HepG2 (cell line): ENCODE measurements around the gene VSIG10L2. TPM values are rescaled to one million over a fixed set of nuclear protein-coding genes. Genes with fewer than 3 reads are reported as not detected.

Source experiments
- ATAC-seq: fragments of 200-7000 bp; cut with Tn5 transposase; 3 replicates; pipeline ENCODE4 v1.9.1; 2020; ENCODE audit warnings: mild to moderate bottlenecking, moderate library complexity
- BruUV-seq: library from RNA; stranded (reverse); fragments of 400-500 nt; replicated peaks from 2 replicates; lab custom pipeline; 2021; lab: Mats Ljungman, UMichigan
- CTCF ChIA-PET: fragments of 300-600 bp; formaldehyde crosslinking; extraction: SDS; loops from one replicate; lab custom pipeline; 2021; ENCODE audit warnings: low total read pairs, inconsistent platforms, low intra/inter-chr PET ratio; lab: Yijun Ruan, JAX
- POLR2A ChIA-PET: fragments of 350-600 bp; sonication (Branson Sonifier 250); formaldehyde crosslinking; loops from one replicate; lab custom pipeline; 2020; ENCODE audit warnings: antibody characterized with exemption, inconsistent platforms; lab: Yijun Ruan, JAX
- DNase-seq: peaks from one replicate; pipeline ENCODE4 v3.0.0-alpha.2; 2015; ENCODE audit warnings: low spot score
- FAIRE-seq: peaks from 3 replicates; lab custom pipeline; 2011; peaks lifted over from hg19 to GRCh38; lab: Jason Lieb, UNC
- H2AFZ ChIP-seq: one replicate; pipeline ENCODE4 v1.6.1; 2011; ENCODE audit warnings: low read length, inconsistent platforms
- H3K27ac ChIP-seq: fragments of 300-600 bp; 3 replicates; pipeline ENCODE4 v1.8.0; 2011; ENCODE audit warnings: mixed run types, mild to moderate bottlenecking, mixed read lengths, low read length, inconsistent platforms; ENCODE audit not compliant: insufficient read depth; ENCODE audit errors: extremely low read length
- H3K27me3 ChIP-seq, 2 experiments: fragments of 200-600 bp in 1 of 2; 2 replicates in 1 of 2; 3 replicates in 1 of 2; pipeline versions ENCODE4 v1.6.0 to v1.8.0; 2011; ENCODE audit warnings: low read length in 2 of 2, mild to moderate bottlenecking in 2 of 2, moderate library complexity in 2 of 2, inconsistent platforms in 1 of 2; ENCODE audit not compliant: insufficient read depth in 2 of 2, control insufficient read depth in 1 of 2
- H3K36me3 ChIP-seq, 2 experiments: fragments of 200-600 bp in 1 of 2; replicated peaks in 1 of 2; 2 replicates in 1 of 2; 3 replicates in 1 of 2; pipeline versions ENCODE4 v1.5.1 to v1.8.0; 2011; ENCODE audit warnings: low read length in 2 of 2, inconsistent platforms in 1 of 2; ENCODE audit not compliant: insufficient read depth in 2 of 2, control insufficient read depth in 1 of 2
- H3K4me1 ChIP-seq: 2 replicates; pipeline ENCODE4 v1.5.1; 2012; ENCODE audit warnings: low read length, inconsistent platforms; ENCODE audit not compliant: insufficient read depth
- H3K4me2 ChIP-seq: 2 replicates; pipeline ENCODE4 v1.6.0; 2011; ENCODE audit warnings: low read depth, low read length, inconsistent platforms
- H3K4me3 ChIP-seq, 3 experiments: fragments of 200-600 bp in 1 of 3; sonication (generic), shearing (Covaris generic) in 1 of 3; replicated peaks in 1 of 3; 2 replicates each; pipeline ENCODE4 v1.5.1; 2011 to 2016; ENCODE audit warnings: low read length in 3 of 3, inconsistent platforms in 2 of 3, low read depth in 2 of 3, mild to moderate bottlenecking in 2 of 3, control low read depth in 1 of 3, mixed read lengths in 1 of 3; ENCODE audit not compliant: insufficient read depth in 1 of 3
- H3K79me2 ChIP-seq: one replicate; pipeline ENCODE4 v1.6.1; 2011; ENCODE audit warnings: low read length, inconsistent platforms; ENCODE audit not compliant: insufficient read depth
- H3K9ac ChIP-seq: 2 replicates; pipeline ENCODE4 v1.6.0; 2011; ENCODE audit warnings: mild to moderate bottlenecking, low read depth, low read length, inconsistent platforms; ENCODE audit not compliant: insufficient read depth
- H3K9me3 ChIP-seq: 2 replicates; pipeline ENCODE4 v1.5.1; 2012; ENCODE audit warnings: mild to moderate bottlenecking, low read length
- H4K20me1 ChIP-seq: 2 replicates; pipeline ENCODE4 v1.6.0; 2011; ENCODE audit warnings: inconsistent platforms, mild to moderate bottlenecking, low read length, moderate library complexity; ENCODE audit not compliant: insufficient read depth
- CBX2 ChIP-seq, 2 experiments: fragments of 200-600 bp in 1 of 2; sonication (generic); formaldehyde crosslinking in 1 of 2; IDR thresholded peaks; 2 replicates each; pipeline versions ENCODE4 v1.7.0 to v1.8.1; 2018 to 2022; ENCODE audit warnings: low read depth in 2 of 2, low read length in 1 of 2, mild to moderate bottlenecking in 1 of 2, missing genetic modification reagents in 1 of 2
- IKZF4 ChIP-seq: sonication (generic); formaldehyde crosslinking; IDR thresholded peaks from 2 replicates; pipeline ENCODE4 v1.5.1; 2020; ENCODE audit warnings: borderline replicate concordance, mild to moderate bottlenecking, low read depth, missing genetic modification reagents; ENCODE audit errors: not compliant biosample characterization
- PCBP2 ChIP-seq: fragments of 200-400 bp; formaldehyde crosslinking; optimal IDR thresholded peaks from 2 replicates; pipeline ENCODE3; 2018; ENCODE audit warnings: low read length, low read depth; ENCODE audit not compliant: poor library complexity, severe bottlenecking
- PLRG1 ChIP-seq: fragments of 450-650 bp; conservative IDR thresholded peaks from 2 replicates; pipeline ENCODE4 v1.6.1; 2016
- SNAPC2 ChIP-seq: sonication (generic); formaldehyde crosslinking; IDR thresholded peaks from 2 replicates; pipeline ENCODE4 v1.8.1; 2022; ENCODE audit warnings: mild to moderate bottlenecking, missing genetic modification reagents
- ZMYM2 ChIP-seq: sonication (generic); formaldehyde crosslinking; IDR thresholded peaks from 2 replicates; pipeline ENCODE4 v1.8.0; 2022; ENCODE audit warnings: mild to moderate bottlenecking, missing genetic modification reagents
- ZSCAN22 ChIP-seq: sonication (generic); formaldehyde crosslinking; IDR thresholded peaks from 2 replicates; pipeline ENCODE4 v1.4.0; 2020; ENCODE audit warnings: mild to moderate bottlenecking, missing genetic modification reagents
- WGBS: methylation state at CpG from one replicate; pipeline ENCODE4 v1.1.6; 2017; ENCODE audit warnings: low lambda C conversion rate; 5-methylcytosine and 5-hydroxymethylcytosine counted together
- in situ Hi-C: cut with HindIII; loops from 2 replicates; pipeline ENCODE4 v1.10.0; 2017; ENCODE audit warnings: low pct_unique_long_range_greater_than_20kb; ENCODE audit not compliant: extremely low pct_ligation_motif_present
- intact Hi-C: fragments of 100-400 bp; cut with micrococcal nuclease; formaldehyde crosslinking; loops from one replicate; pipeline ENCODE4 v1.10.0; 2022; ENCODE audit not compliant: unreplicated experiment
- polyA plus RNA-seq, 8 experiments: library from polyadenylated mRNA; depleted of rRNA in 3 of 8; stranded (reverse) in 7 of 8; unstranded in 1 of 8; fragments of >200 nt; fragmentation: Illumina TruSeq in 4 of 8; extraction: Trizol in 4 of 8; gene quantifications; 2 replicates each; pipeline versions ENCODE4 v1.2.1 to v1.2.3, GENCODE V29; 2011 to 2016; ENCODE audit warnings: low read depth in 4 of 8, missing spikeins in 1 of 8, mixed read lengths in 1 of 8; ENCODE audit not compliant: insufficient read depth in 1 of 8
- total RNA-seq, 5 experiments: library from RNA; depleted of rRNA; stranded (reverse); fragments of >200 nt; fragmentation: Illumina TruSeq; extraction: Trizol; gene quantifications; 2 replicates each; pipeline ENCODE4 v1.2.3, GENCODE V29; 2016; ENCODE audit warnings: low read depth in 1 of 5
- TF ChIP-seq, protein P1 (sequence below): conservative IDR thresholded peaks from 2 replicates; pipeline ENCODE4 v1.6.1; 2018; ENCODE audit warnings: missing genetic modification reagents
- TF ChIP-seq, protein P2 (sequence below): IDR thresholded peaks from 2 replicates; pipeline ENCODE4 v1.6.1; 2016; ENCODE audit warnings: missing compliant biosample characterization, missing genetic modification reagents, borderline replicate concordance
- TF ChIP-seq, protein P3 (sequence below): sonication (generic); formaldehyde crosslinking; IDR thresholded peaks from 2 replicates; pipeline ENCODE4 v1.5.0; 2020; ENCODE audit warnings: mild to moderate bottlenecking, low read depth, missing genetic modification reagents, borderline replicate concordance
- TF ChIP-seq, protein P4 (sequence below): sonication (generic); formaldehyde crosslinking; IDR thresholded peaks from 2 replicates; pipeline ENCODE4 v1.5.0; 2020; ENCODE audit warnings: missing genetic modification reagents, mild to moderate bottlenecking, borderline replicate concordance
- TF ChIP-seq, protein P5 (sequence below): sonication (generic); formaldehyde crosslinking; IDR thresholded peaks from 2 replicates; pipeline ENCODE4 v1.4.0; 2020; ENCODE audit warnings: mild to moderate bottlenecking, low read depth, missing genetic modification reagents

Gene VSIG10L2
- total and polyA plus RNA-seq, 2 of the 13 experiments (the other 11 are each of a cell fraction or from before 2014, with no cell fraction given), result 0.21 TPM; not detected in 1

DNA sequence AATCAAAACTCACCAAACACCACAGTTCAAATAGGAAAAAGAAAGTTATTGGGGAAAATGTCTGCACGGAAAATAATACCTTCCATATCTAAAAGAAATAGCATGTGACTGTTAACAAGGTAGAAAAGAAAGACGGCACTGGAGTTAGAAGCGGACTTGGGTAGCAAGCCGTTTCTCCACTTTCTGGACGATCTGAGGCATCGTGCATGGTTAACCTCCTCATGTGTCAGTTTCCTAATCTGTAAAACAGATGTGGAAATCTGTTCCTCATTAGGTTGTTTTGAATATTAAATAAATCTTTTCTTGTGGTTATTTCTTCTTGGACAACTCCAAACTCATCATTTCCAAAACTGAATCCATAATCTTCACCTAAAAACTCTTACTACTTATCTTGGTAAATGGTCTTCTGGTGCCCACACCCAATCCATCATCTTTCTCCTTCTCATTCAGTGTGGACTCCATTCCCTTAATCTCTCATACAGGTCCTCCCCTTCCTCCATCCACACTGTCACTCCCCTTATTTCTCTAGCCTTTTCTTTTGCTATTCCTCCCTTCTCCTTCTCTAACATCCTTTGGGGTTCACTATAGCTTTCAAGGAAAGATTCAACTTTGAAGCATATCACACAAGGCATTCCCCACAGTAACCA lies 53.5 kb downstream of the VSIG10L2 start:
- Histone ChIP-seq H3K9me3 (no peaks in the 10 kb centered on the region), H2AFZ (no peak overlapping the region), H3K9ac (no peak overlapping the region), H3K4me1 (no peaks in the 10 kb centered on the region), H3K36me3 (peaks cover 2 to 28% of the 10 kb centered on the region in 2 experiments; a peak in 3 of 5 replicates), H3K4me3 (no peak overlapping the region), H3K4me2 (no peak overlapping the region), H3K27me3 (no peaks in the 10 kb centered on the region), H3K79me2 (no peaks in the 10 kb centered on the region), H4K20me1 (no peaks in the 10 kb centered on the region), H3K27ac (no peak overlapping the region)
- TF ChIP-seq IKZF4 (CRISPR knock-in tag), result no peak
- TF ChIP-seq, protein P1, sequence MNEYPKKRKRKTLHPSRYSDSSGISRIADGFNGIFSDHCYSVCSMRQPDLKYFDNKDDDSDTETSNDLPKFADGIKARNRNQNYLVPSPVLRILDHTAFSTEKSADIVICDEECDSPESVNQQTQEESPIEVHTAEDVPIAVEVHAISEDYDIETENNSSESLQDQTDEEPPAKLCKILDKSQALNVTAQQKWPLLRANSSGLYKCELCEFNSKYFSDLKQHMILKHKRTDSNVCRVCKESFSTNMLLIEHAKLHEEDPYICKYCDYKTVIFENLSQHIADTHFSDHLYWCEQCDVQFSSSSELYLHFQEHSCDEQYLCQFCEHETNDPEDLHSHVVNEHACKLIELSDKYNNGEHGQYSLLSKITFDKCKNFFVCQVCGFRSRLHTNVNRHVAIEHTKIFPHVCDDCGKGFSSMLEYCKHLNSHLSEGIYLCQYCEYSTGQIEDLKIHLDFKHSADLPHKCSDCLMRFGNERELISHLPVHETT, result no peak
- TF ChIP-seq ZMYM2 (CRISPR knock-in tag), result no peak
- TF ChIP-seq, protein P2, sequence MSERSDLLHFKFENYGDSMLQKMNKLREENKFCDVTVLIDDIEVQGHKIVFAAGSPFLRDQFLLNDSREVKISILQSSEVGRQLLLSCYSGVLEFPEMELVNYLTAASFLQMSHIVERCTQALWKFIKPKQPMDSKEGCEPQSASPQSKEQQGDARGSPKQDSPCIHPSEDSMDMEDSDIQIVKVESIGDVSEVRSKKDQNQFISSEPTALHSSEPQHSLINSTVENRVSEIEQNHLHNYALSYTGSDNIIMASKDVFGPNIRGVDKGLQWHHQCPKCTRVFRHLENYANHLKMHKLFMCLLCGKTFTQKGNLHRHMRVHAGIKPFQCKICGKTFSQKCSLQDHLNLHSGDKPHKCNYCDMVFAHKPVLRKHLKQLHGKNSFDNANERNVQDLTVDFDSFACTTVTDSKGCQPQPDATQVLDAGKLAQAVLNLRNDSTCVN (CRISPR knock-in tag), result no peak
- TF ChIP-seq PLRG1, result no peak
- TF ChIP-seq, protein P3, sequence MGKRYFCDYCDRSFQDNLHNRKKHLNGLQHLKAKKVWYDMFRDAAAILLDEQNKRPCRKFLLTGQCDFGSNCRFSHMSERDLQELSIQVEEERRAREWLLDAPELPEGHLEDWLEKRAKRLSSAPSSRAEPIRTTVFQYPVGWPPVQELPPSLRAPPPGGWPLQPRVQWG, result no peak
- TF ChIP-seq, protein P4, sequence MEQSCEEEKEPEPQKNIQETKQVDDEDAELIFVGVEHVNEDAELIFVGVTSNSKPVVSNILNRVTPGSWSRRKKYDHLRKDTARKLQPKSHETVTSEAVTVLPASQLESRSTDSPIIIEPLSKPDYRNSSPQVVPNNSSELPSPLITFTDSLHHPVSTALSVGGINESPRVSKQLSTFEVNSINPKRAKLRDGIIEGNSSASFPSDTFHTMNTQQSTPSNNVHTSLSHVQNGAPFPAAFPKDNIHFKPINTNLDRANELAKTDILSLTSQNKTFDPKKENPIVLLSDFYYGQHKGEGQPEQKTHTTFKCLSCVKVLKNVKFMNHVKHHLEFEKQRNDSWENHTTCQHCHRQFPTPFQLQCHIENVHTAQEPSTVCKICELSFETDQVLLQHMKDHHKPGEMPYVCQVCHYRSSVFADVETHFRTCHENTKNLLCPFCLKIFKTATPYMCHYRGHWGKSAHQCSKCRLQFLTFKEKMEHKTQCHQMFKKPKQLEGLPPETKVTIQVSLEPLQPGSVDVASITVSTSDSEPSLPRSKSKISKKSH, result no peak
- TF ChIP-seq ZSCAN22 (CRISPR knock-in tag), result no peak
- no peak for TF ChIP-seq CBX2 (IDR thresholded peaks at IDR 0.05; ENCODE audit: low read depth, low read length)
- no peak for TF ChIP-seq CBX2 (CRISPR knock-in tag; IDR thresholded peaks at IDR 0.05; ENCODE audit: low read depth)
- TF ChIP-seq SNAPC2, result no peak
- TF ChIP-seq, protein P5, sequence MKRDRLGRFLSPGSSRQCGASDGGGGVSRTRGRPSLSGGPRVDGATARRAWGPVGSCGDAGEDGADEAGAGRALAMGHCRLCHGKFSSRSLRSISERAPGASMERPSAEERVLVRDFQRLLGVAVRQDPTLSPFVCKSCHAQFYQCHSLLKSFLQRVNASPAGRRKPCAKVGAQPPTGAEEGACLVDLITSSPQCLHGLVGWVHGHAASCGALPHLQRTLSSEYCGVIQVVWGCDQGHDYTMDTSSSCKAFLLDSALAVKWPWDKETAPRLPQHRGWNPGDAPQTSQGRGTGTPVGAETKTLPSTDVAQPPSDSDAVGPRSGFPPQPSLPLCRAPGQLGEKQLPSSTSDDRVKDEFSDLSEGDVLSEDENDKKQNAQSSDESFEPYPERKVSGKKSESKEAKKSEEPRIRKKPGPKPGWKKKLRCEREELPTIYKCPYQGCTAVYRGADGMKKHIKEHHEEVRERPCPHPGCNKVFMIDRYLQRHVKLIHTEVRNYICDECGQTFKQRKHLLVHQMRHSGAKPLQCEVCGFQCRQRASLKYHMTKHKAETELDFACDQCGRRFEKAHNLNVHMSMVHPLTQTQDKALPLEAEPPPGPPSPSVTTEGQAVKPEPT, result no peak
- TF ChIP-seq PCBP2, result no peak
- 97% methylated on average over 6 of the region's 6 CpGs for WGBS
- ATAC-seq (no peak), FAIRE-seq (no peak), DNase-seq (no peak)
- CTCF ChIA-PET, result no interaction called here
- intact Hi-C loops (no loop called here), in situ Hi-C loops (no loop called here)
- POLR2A ChIA-PET, result no interaction called here
- no TSS peak for BruUV-seq
